Ascending aorta (tissue), 2 donors: ENCODE results near the gene RABGEF1. TPM values are rescaled to one million over a fixed set of nuclear protein-coding genes. Genes with fewer than 3 reads are reported as not detected.
"Not testable (repeated sequence)": the region's sequence is repeated elsewhere in the genome, so short reads cannot be mapped to it uniquely, and the experiment has no call there.

Experiments
- DNase-seq, 2 donors: peaks; one replicate each; pipeline ENCODE4 v3.0.0-alpha.2; 2019; ENCODE audit warnings: low spot score in 2 of 2
- H3K27ac ChIP-seq, 2 donors: fragments of 200-600 bp; sonication (generic); one replicate each; pipeline ENCODE4 v1.5.1; 2016 to 2017; ENCODE audit warnings: mild to moderate bottlenecking in 1 of 2
- H3K27me3 ChIP-seq: fragments of 200-600 bp; sonication (generic); one replicate; pipeline ENCODE4 v1.5.1; 2017
- H3K36me3 ChIP-seq, 2 donors: fragments of 200-600 bp; sonication (generic); one replicate each; pipeline ENCODE4 v1.5.1; 2016
- H3K4me1 ChIP-seq, 2 donors: fragments of 200-600 bp; sonication (generic); one replicate each; pipeline ENCODE4 v1.5.1; 2016 to 2017; ENCODE audit warnings: mild to moderate bottlenecking in 1 of 2
- H3K4me3 ChIP-seq, 2 donors: fragments of 200-600 bp; sonication (generic); one replicate each; pipeline ENCODE4 v1.5.1; 2016 to 2017; ENCODE audit warnings: mild to moderate bottlenecking in 1 of 2
- H3K9me3 ChIP-seq, 2 donors: fragments of 200-600 bp; sonication (generic); one replicate each; pipeline ENCODE4 v1.5.1; 2016
- CTCF ChIP-seq, 3 experiments: fragments of 200-600 bp in 2 of 3; fragments of 450-650 bp in 1 of 3; sonication (generic) in 2 of 3; IDR thresholded peaks; one replicate each; pipeline ENCODE4 v1.5.1; 2016 to 2019; ENCODE audit warnings: antibody characterized with exemption in 3 of 3, mild to moderate bottlenecking in 1 of 3, moderate library complexity in 1 of 3
- intact Hi-C: fragments of 100-400 bp; cut with DNase I; formaldehyde crosslinking; loops from one replicate; pipeline ENCODE4 v1.15.1; 2023
- total RNA-seq: library from RNA; depleted of rRNA; stranded (reverse); fragments of >200 nt; gene quantifications from one replicate; pipeline ENCODE4 v1.1.0, GENCODE V29; 2016

RABGEF1 gene
- total RNA-seq, 1 donor from 2014 or later = 31.6 TPM

DNA sequence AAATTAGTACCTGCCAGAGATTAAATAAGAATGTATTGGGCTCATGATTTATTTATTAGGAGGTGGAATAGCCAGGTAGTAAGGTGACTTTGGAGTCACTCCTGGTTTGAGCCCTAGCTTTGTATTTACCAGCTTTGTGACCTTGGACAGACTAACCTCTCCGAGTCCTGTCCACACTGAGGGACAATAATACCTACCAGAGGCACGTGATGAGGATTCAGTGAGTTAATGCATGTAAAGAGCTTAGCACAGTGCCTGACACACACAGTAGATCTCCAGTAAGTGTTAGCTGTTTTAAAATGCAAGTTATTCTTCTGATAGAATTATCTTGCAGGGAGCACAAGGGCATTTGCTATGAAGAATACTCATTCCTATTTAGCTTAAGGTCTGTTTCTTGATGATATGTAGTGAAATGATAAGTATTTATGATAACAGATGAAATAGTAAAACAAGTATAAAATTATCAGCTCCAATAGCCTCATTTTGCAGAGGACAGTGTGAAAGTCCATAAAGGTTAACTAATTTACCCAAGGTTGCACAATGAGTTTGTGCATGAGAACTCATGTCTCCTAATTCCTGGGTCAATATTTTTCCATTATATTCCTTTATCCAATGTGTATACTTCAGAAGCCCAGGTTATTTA is 36.4 kb downstream of the RABGEF1 start:
- Histone ChIP-seq H3K27ac (no peak overlapping the region), H3K4me1 (no peaks in the 10 kb centered on the region)
- intact Hi-C loops = no loop called here

DNA sequence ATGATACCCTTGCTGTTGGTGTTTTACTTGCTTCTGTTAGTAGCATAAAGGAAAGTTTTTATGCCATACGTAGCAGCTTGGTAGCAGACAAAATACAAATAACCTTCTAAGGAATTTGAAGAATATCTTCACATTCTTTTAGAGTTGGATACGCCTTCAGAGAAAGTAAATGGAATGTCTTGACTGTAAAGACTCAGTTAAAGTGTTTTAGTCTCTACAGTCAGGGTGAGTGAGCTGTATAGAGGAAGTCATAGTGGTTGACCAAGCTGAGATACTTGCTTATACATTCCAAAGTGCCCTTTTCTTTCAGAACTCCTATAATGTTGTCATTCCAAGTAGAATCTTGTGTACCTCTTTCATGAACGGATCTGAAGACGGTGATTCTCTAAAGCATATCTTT is 37.7 kb downstream of the RABGEF1 start:
- no peak for TF ChIP-seq CTCF (IDR thresholded peaks at IDR 0.05)
- no peaks in the 10 kb centered on the region for H3K9me3 ChIP-seq
- H3K4me3 ChIP-seq = no peak overlapping the region
- H3K27me3 ChIP-seq = no peaks in the 10 kb centered on the region
- H3K4me1 ChIP-seq = no peaks in the 10 kb centered on the region
- H3K36me3 ChIP-seq = peaks cover 31 to 67% of the 10 kb centered on the region in 2 donors
- H3K27ac ChIP-seq = no peak overlapping the region
- no peak for DNase-seq
- intact Hi-C loops = no loop called here

More for the DNA sequence above, 36.4 kb downstream of the RABGEF1 start:
- Histone ChIP-seq H3K4me3 (no peak overlapping the region), H3K9me3 (no peaks in the 10 kb centered on the region), H3K36me3 (peaks cover 31 to 67% of the 10 kb centered on the region in 2 donors), H3K27me3 (no peaks in the 10 kb centered on the region)
- no peak for TF ChIP-seq CTCF (IDR thresholded peaks at IDR 0.05)
- DNase-seq = no peak

GRCh38 chr7:66779669-66780409 is 39.3 kb downstream of the RABGEF1 start:
- H3K9me3 ChIP-seq = no peaks in the 10 kb centered on the region
- no peaks in the 10 kb centered on the region for H3K27me3 ChIP-seq
- H3K36me3 ChIP-seq = peaks cover 24 to 52% of the 10 kb centered on the region in 2 donors
- no peak for DNase-seq
- no peak overlapping the region for H3K27ac ChIP-seq
- intact Hi-C loops = no loop called here
- no peak for TF ChIP-seq CTCF (IDR thresholded peaks at IDR 0.05)
- H3K4me3 ChIP-seq = no peak overlapping the region
- no peaks in the 10 kb centered on the region for H3K4me1 ChIP-seq

DNA sequence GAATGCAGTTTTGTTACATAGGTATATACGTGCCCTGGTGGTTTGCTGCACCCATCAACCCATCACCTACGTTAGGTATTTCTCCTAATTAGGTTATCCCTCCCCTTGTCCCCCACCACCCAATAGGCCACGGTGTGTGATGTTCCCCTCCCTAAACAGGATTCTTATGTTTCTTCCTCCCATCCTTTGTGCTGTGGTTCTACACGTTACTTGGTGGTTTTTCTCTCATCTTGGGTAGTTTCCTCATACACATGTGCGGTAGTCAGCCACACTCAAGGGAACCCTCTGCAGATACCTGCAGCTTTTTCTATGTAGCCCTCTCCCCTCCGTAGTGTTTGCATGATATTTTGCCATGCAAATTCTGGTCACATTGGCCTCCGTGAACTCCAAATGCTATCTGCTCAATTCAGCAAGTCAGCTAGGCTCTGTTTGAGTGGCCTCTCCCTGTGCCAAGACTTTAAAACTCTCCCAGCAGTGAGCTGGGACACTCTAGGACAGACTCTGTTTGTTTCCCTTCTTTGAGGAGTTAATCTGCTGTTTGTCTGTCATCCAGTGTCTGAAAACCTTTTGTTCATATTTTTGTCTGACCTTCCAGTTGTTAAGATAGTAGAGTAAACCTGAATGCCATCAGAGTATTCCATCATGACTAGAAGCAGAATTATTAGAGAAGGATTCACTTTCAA is 41.0 kb downstream of the RABGEF1 start:
- DNase-seq = no peak
- H3K36me3 ChIP-seq = peaks cover 19 to 49% of the 10 kb centered on the region in 2 donors

GRCh38 chr7:66782875-66783274 is 42.3 kb downstream of the RABGEF1 start:
- H3K9me3 ChIP-seq, H3K27me3 ChIP-seq, intact Hi-C loops, H3K4me3 ChIP-seq, H3K4me1 ChIP-seq, H3K27ac ChIP-seq, DNase-seq: not testable (repeated sequence)
- H3K36me3 ChIP-seq = peaks cover 19 to 50% of the 10 kb centered on the region in 2 donors

More for the DNA sequence above, 41.0 kb downstream of the RABGEF1 start:
- Histone ChIP-seq H3K4me3 (no peak overlapping the region), H3K27ac (no peak overlapping the region), H3K4me1 (no peaks in the 10 kb centered on the region), H3K9me3 (no peaks in the 10 kb centered on the region), H3K27me3 (no peaks in the 10 kb centered on the region)
- TF ChIP-seq CTCF (IDR thresholded peaks at IDR 0.05) = no peak
- intact Hi-C loops = no loop called here

GRCh38 chr7:66783887-66784595 is 43.5 kb downstream of the RABGEF1 start:
- H3K4me1 ChIP-seq, DNase-seq, H3K4me3 ChIP-seq, intact Hi-C loops, H3K9me3 ChIP-seq, H3K27me3 ChIP-seq, H3K27ac ChIP-seq: not testable (repeated sequence)
- H3K36me3 ChIP-seq = peaks cover 18 to 51% of the 10 kb centered on the region in 2 donors
